ENCODE data around the gene KIF26A.
"Not testable (repeated sequence)": the region's sequence is repeated elsewhere in the genome, so short reads cannot be mapped to it uniquely, and the experiment has no call there.

KIF26A gene

GRCh38 chr14:104216457-104216856 lies 78.1 kb downstream of the KIF26A start:
- in situ Hi-C loops (cut with HindIII; ENCODE audit: low sequenced_read_pairs), result no loop called here

DNA sequence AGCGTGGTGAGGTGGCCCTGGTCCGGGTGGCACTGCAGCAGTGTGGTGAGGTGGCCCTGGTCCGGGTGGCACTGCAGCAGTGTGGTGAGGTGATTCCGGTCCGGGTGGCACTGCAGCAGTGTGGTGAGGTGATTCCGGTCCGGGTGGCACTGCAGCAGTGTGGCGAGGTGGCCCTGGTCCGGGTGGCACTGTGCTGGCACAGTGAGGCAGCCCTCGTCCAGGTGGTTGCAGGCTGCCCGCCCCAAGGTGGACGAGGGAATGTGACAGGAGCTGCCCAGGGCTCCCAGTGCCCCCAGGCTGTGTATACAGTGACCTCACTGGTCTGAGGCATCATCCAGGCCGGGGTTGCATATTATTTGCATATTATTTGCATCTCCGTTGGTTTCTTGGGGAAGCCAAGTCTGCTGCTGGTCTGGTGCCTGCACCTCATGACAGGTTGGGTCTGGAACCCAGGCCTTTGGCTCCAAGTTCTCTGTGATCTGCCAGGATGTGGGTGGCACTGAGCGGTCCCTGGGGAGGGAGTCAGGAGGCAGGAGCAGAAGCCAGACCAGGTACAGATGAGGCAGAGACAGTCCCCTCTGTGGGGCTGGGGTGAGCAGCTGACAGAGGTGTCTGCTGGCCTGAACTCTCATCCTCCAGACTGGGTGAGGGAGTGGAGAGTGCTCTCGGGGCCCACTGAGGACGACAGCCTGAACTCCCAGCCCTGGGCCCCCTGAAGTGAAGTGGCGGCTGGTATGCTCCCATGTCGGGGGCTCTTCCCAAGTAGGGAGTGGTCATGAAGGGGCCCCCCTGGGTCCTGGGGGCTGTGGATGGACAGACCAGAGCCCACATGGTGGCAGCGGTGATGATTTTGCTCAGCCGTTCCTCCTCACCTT lies 79.3 kb downstream of the KIF26A start:
- in situ Hi-C loops (cut with HindIII; ENCODE audit: low sequenced_read_pairs), result no loop called here

GRCh38 chr14:104218361-104219180 lies 80.2 kb downstream of the KIF26A start:
- in situ Hi-C loops (cut with HindIII; ENCODE audit: low sequenced_read_pairs), result no loop called here

DNA sequence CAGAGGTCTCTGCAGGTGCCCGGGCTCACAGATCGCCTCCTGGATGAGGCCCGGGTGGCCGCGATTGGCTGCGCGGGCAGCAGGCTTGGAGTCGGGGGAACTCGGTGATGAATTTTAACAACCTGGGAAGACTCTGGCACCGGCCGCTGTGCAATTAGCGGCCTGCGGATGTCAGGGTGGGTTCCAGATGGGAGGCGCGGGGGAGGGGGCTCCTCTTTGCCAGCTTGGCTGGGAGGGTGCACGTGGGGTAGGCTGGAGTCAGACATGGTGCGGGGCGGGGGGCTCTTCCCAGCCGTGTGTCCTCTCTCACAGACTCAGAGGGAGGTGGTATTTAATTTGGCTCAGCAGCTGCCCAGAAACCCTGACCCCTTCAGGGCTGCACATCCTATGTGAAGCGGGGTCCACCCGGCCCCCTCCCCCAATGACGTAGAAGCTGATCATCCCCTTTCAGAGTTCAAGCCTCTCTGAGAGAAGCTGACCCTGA lies 81.4 kb downstream of the KIF26A start:
- in situ Hi-C loops (cut with HindIII; ENCODE audit: low sequenced_read_pairs), result no loop called here

- in situ Hi-C loops (cut with HindIII; ENCODE audit: low sequenced_read_pairs), result no loop called here
Measured at GRCh38 chr14:104220215-104221070, 82.1 kb downstream of the KIF26A start.

DNA sequence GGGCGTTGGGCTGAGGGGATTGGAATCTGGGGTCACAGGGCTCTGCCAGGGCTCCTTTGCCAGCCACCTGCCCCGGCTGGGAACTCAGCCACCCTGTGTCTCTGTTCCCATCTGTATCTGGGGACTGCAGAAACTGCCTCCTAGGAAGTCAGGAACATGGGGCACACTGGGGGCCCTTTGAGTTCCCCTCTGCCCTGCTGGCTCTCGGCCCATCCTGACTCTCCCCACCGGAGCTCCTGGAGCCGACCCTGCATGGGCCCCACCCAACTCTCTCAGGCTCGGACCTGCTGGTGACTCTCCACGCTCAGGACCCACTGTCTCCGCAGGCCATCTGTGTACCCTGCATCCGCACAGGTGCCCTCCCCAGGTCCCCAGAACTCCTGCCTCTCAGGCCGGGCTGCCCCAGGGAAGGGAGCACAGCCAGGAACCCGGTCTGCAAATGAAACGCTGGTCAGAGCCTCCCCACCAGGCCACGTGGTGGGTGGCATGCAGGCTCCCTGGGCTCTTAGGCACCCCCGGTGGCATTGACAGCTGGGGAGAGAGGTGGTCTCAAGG lies 82.8 kb downstream of the KIF26A start:
- in situ Hi-C loops (cut with HindIII; ENCODE audit: low sequenced_read_pairs), result no loop called here

DNA sequence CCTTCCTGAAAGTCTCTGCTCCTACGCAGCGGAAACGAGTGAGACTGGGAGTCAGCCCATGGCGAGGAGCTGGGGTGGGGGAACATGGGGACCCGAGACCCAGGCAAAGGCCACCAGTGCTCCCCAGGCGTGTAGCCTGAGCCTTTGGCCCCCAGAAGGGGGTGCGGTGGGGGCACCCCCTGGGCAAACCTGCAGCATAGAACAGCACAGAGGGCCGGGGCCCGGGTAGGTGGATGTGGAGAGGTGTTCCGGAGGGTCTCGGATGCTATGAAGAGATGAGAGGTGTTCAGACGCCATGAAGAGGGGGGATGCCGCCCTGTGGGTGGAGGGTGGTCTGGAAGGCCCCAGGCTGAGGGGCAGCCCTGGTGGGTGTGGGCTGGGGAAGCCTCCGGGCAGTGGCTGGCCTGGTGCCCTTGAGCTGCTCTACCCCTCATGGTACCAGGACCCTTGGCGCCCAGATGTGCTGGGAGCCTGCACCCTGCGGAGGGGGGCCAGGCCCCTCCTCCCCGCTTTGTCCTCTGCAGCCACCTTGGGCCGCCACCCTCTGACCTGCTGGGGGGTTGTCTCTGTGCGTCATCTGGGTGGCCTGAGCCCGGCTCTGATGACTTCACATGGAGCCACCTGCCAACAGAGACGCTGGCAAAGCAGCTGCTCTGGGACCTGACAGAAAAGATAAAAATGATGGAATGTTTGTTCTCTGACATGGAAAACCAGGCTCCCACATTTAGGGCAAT lies 83.4 kb downstream of the KIF26A start:
- in situ Hi-C loops (cut with HindIII; ENCODE audit: low sequenced_read_pairs), result no loop called here

- in situ Hi-C loops (cut with HindIII; ENCODE audit: low sequenced_read_pairs), result no loop called here
Measured at GRCh38 chr14:104222396-104223036, 84.1 kb downstream of the KIF26A start.

DNA sequence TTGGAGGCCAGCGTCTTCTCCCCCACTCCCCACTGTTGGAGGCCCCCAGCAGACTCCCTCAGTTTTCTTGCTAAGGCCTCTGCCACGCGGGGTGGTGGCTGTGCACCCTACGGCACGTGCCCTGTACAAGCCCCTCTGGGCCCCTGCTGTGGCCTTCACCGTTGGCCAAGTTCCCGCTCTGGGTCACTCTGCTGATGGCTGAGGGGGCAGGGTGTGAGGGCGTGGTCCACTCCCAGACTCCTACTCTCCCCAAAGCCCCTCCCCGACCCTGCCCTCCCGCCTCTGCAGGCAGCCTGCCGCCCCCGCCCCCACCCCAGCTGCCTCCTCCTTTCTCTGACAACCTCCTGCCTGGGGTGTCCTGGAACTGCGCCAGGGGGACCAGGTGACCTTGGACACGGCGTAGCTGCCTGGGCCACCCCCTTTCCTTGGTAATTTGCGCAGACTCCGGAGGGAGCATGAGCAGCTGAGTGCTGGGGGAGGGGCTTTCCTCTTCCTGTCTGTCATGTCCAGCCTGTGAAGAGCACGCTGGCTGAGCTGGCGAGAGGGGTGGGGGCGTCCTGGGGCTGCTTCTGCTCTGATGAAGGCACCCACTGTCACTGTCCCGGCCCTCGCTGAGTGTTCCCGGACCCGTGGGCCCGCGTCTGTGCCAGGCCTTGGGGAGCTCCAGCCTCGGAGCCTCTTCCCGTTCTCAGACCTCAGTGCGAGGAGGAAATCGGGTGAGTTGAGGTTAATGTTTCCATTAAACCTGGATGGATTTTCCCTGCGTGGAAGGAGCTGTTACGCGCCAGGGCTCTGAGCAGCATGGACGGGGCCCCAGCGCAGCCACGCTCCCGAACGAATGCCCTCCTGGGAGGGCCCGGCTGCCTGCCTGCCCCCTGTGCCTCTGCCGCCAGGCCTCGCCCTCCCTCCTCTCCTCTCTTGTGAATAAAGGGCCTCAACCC lies 85.0 kb downstream of the KIF26A start:
- in situ Hi-C loops (cut with HindIII; ENCODE audit: low sequenced_read_pairs), result no loop called here

DNA sequence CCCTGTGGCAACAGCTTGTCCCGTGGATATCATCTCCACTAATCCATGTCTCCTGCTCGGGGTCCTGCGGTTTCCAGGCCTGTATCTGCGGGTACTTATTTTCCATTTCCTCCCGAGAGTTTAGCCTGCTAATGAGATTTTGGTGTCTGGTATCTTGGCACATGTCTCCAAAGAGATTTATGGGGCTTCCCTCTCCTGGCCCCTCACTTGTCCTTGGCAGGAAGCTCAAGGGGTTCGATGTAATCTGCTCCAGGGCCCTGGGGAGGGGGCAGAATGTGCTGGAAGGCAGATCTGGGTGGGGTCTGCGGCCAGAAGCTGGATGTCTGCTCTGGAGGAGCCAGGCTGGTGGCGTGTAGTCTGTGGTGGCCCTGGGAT lies 85.7 kb downstream of the KIF26A start:
- in situ Hi-C loops (cut with HindIII; ENCODE audit: low sequenced_read_pairs), result no loop called here

DNA sequence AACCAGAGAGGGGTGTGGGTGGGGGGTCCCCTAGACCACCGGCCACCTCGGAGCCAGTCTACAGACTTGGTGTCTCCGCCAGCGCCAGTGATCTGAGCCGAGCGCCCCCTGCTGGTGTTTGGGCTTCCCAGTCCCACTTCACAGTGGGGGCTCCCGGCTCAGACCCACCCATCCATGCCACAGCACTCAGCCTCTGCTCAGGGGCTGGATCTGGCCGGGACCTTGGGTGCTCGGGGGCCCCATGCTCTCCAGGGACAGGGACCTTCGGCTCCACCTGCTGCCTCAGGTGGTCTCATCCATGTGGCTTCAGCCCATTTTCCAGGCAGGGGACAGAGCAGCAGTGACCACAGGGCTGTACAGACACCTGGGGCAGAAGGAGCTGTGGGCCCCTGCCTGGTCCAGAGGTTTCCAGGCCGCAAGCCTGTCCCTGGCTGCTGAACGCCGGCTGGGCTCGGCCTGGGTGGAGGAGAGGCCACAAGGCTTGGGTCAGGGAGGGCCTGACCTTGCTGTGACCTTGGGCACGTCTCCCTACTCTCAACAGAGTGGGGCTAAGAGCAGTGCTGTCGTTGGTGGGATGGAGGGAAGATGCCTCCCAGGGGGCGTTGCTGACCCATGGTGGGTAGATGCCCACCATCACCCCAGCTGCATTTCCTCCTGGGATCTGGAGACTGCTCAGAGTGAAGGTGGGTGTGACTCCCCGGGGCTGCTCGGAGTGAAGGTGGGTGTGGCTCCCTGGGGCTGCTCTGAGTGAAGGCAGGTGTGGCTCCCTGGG lies 86.3 kb downstream of the KIF26A start:
- in situ Hi-C loops (cut with HindIII; ENCODE audit: low sequenced_read_pairs), result no loop called here

DNA sequence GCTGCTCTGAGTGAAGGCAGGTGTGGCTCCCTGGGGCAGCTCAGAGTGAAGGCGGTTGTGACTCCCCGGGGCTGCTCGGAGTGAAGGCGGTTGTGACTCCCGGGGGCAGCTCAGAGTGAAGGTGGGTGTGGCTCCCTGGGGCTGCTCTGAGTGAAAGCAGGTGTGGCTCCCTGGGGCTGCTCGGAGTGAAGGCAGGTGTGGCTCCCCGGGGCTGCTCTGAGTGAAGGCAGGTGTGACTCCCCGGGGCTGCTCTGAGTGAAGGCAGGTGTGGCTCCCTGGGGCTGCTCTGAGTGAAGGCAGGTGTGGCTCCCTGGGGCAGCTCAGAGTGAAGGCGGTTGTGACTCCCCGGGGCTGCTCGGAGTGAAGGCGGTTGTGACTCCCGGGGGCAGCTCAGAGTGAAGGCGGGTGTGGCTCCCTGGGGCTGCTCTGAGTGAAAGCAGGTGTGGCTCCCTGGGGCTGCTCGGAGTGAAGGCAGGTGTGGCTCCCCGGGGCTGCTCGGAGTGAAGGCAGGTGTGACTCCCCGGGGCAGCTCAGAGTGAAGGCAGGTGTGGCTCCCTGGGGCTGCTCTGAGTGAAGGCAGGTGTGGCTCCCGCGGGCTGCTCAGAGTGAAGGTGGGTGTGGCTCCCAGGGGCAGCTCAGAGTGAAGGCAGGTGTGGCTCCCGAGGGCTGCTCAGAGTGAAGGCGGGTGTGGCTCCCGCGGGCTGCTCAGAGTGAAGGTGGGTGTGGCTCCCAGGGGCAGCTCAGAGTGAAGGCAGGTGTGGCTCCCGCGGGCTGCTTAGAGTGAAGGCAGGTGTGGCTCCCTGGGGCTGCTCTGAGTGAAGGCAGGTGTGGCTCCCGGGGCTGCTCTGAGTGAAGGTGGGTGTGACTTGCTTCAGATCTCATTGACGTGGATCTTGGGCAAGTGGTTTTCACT lies 87.1 kb downstream of the KIF26A start:
- in situ Hi-C loops (cut with HindIII; ENCODE audit: low sequenced_read_pairs), result not testable (repeated sequence)

- in situ Hi-C loops (cut with HindIII; ENCODE audit: low sequenced_read_pairs), result no loop called here
Measured at GRCh38 chr14:104226421-104227383, 88.3 kb downstream of the KIF26A start.

GRCh38 chr14:104227806-104228205 lies 89.4 kb downstream of the KIF26A start:
- in situ Hi-C loops (cut with HindIII; ENCODE audit: low sequenced_read_pairs), result no loop called here

DNA sequence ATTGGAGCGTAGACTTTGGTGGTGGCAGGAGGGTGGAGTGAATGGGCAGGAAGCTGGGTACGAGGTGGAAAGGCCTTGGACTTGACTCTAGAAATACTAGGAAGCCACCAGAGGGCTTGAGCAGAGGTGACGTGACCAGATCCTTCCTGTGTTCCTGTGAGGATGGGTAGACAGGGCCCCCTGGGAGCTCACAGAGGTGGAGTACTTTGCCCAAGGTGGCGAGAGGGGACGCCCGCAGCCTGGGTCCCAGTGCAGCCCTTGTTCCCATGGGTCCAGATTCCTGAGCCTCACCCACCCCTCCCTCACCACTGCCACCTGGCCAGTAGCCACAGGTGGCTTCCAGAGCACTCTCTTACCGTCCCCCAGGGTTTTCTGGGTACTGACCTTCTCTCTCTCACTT lies 89.8 kb downstream of the KIF26A start:
- in situ Hi-C loops (cut with HindIII; ENCODE audit: low sequenced_read_pairs), result no loop called here
